Subcutaneous adipose tissue (tissue), 4 donors: ENCODE data around the gene UROC1. TPM values are rescaled to one million over a fixed set of nuclear protein-coding genes. Genes with fewer than 3 reads are reported as not detected.

ENCODE experiments used
- CTCF ChIP-seq: fragments of 450-650 bp; IDR thresholded peaks from one replicate; pipeline ENCODE4 v1.5.1; 2016; ENCODE audit warnings: low read depth, mild to moderate bottlenecking, control low read depth, antibody characterized with exemption, moderate library complexity
- total RNA-seq, 4 donors: library from RNA; depleted of rRNA; stranded (reverse); fragments of >200 nt; gene quantifications; one replicate each; pipeline ENCODE4 v1.1.0, GENCODE V29; 2016

UROC1 gene
- total RNA-seq, 4 donors from 2014 or later: not detected

- no peak for TF ChIP-seq CTCF
Measured at GRCh38 chr3:126540342-126540849, 22.8 kb upstream of the UROC1 start.

- no peak for TF ChIP-seq CTCF
Measured at GRCh38 chr3:126539558-126540250, 22.1 kb upstream of the UROC1 start.

GRCh38 chr3:126538966-126539365, 21.4 kb upstream of the UROC1 start:
- TF ChIP-seq CTCF: no peak

- TF ChIP-seq CTCF: no peak
Measured at GRCh38 chr3:126538316-126538715, 20.7 kb upstream of the UROC1 start.

GRCh38 chr3:126537730-126538281, 20.2 kb upstream of the UROC1 start:
- no peak for TF ChIP-seq CTCF

GRCh38 chr3:126537116-126537729, 19.6 kb upstream of the UROC1 start:
- TF ChIP-seq CTCF: no peak

GRCh38 chr3:126536126-126536525, 18.6 kb upstream of the UROC1 start:
- TF ChIP-seq CTCF: no peak
